Forelimb muscle (tissue), 1 donor: ENCODE data around the gene FFAR4. TPM values are rescaled to one million over a fixed set of nuclear protein-coding genes. Genes with fewer than 3 reads are reported as not detected.

Experiments used
- polyA plus RNA-seq: library from polyadenylated mRNA; unstranded; fragments of 120-200 nt; gene quantifications from one replicate; pipeline ENCODE4 v1.2.1, GENCODE V29; 2013; ENCODE audit not compliant: insufficient read length

FFAR4 gene
- polyA plus RNA-seq, 1 donor: 0.04 TPM

Other genes starting within 250 kb of the FFAR4 start
- gene MYOF, start 84.3 kb upstream of the FFAR4 start, polyA plus RNA-seq: 52.4 TPM
- gene CEP55, start 70.1 kb upstream of the FFAR4 start, polyA plus RNA-seq: 6.2 TPM
- 1.9 TPM for gene RBP4, start 34.6 kb downstream of the FFAR4 start, polyA plus RNA-seq
- gene PDE6C, start 45.9 kb downstream of the FFAR4 start, polyA plus RNA-seq: 0.58 TPM
- gene FRA10AC1, start 135.9 kb downstream of the FFAR4 start, polyA plus RNA-seq: 25.9 TPM
- 34.6 TPM for gene LGI1, start 191.3 kb downstream of the FFAR4 start, polyA plus RNA-seq